GM19035 (cell line): ENCODE results near the gene ADAM33.

Experiments
- ATAC-seq: cut with Tn5 transposase; IDR thresholded peaks from one replicate; pipeline ENCODE4 v1.9.1; 2021; ENCODE audit not compliant: unreplicated experiment

ADAM33 gene

DNA sequence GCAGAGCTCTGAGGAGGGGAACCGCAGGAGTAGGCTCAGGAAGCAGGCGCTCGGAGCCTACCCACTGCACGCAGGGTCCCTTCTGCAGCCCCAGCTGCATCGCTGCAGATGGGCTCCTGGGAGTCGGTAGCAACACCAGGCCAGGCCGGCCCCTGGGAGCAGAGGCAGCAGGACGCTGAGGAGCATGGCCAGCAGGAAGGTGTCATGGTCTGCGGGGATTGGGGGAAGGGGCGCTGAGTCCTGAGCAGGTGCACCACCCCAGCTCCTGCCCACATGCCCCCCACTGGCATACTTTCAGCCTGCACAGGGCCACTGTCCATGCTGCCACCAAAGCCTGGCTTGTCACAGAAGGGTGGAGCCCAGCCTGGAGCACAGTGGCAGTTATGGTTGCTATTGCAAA is 10.9 kb downstream of the ADAM33 start:
- no peak for ATAC-seq

GRCh38 chr20:3670511-3670910 is 11.3 kb downstream of the ADAM33 start:
- no peak for ATAC-seq

- ATAC-seq: no peak
These were observed 12.0 kb downstream of the ADAM33 start for GRCh38 chr20:3669710-3670367.

- no peak for ATAC-seq
These were observed 14.3 kb downstream of the ADAM33 start for GRCh38 chr20:3667434-3668037.

GRCh38 chr20:3663858-3664257 is 18.0 kb downstream of the ADAM33 start:
- no peak for ATAC-seq

DNA sequence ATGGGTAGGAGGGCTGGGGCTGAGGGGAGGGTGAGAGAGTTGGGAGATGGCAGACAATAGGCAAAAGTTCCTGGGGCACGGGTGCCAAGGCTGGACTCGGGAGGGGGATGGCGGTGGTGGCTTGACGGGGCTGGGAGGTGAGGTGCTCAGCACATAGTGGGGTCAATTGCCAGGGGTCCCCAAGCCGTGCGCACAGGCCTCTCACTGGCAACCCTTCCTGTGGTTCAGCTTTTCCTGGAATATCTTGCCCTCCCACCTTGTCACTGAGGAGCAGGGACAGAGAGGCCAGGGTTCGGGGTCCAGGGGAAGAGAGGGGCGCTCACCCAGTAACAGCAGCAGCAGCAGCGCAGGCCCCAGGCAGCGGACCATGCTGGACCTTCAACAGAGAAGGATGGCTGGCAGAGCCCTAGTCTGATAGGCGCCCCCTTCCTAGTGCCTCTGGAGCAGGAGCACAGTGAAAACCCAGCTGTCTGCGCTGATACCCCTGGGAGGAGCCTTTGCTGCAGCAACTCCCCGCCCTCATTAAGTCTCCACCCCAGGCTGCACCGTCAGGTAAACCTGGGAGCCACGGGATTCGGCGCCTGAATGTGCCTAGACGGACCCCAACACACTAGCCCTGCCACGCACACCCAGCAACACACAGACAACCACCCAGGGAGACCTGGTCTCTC is 18.6 kb downstream of the ADAM33 start, which contains the start of gene GFRA4:
Gene GFRA4 (minus strand): TSS at position 369 of the 671 bp plus-strand sequence. CDS start 0 bp downstream, at position 369.
- no peak for ATAC-seq

- ATAC-seq: no peak
These were observed 19.8 kb downstream of the ADAM33 start for GRCh38 chr20:3661814-3662665.

- ATAC-seq: no peak
These were observed 20.6 kb downstream of the ADAM33 start for GRCh38 chr20:3661060-3661813.

GRCh38 chr20:3660262-3661059 is 21.3 kb downstream of the ADAM33 start:
- no peak for ATAC-seq

GRCh38 chr20:3659492-3660261 is 22.1 kb downstream of the ADAM33 start:
- ATAC-seq: no peak

- ATAC-seq: peak; percentile 92
These were observed 22.9 kb downstream of the ADAM33 start for GRCh38 chr20:3658716-3659491.

DNA sequence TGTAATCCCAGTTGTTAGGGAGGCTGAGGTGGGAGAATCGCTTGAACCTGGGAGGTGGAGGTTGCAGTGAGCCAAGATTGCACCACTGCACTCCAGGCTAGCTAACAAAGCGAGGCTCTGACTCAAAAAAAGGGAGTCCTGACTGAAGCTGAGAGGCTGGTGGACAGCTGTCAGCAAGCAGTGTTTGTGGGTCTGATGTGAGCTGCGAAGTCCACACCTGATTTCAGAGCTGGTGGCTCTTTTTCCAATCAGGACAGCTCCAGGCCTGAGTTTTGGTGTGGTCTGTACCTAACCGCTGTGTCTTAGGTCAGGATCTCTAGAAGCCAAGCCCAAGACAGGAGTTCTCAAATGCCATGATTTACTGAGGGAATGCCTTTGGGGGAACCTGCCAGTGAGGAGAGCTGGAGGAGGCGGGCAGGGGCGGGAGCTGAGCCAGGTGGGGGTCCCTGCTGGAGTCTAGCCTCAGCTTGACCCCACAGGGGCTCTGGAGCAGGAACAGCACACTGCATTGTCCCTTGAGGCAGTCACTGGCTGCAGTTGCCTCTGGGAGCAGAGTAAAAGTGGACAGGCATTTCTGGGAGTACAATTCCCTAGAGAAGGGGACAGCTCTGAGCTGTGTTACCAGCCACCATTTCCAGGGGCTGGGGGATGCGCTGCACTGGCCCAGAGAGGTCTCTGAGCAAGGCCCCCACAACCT is 23.6 kb downstream of the ADAM33 start:
- ATAC-seq: no peak

GRCh38 chr20:3655131-3655405 is 26.7 kb downstream of the ADAM33 start:
- no peak for ATAC-seq

- ATAC-seq: no peak
These were observed 27.3 kb downstream of the ADAM33 start for GRCh38 chr20:3654326-3655130.

DNA sequence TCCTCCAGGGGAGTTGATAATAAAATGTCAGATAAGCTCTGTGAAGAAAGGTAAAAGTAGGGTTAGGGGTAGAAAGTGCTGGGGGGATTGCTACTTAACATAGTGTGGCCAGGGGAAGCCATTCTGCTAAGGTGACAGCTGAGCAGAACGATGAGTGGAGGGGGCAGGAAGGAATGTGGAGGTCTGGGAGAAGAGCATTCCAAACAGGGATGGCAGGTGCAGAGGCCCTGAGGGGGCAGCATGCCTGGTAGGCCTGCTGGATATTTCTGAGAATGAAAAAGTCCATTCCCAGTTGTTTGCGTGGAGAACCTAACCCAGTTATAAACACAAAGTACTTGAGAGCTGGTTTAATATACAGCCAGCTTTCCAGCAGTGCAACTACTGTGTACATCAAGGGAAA is 27.9 kb downstream of the ADAM33 start:
- no peak for ATAC-seq

DNA sequence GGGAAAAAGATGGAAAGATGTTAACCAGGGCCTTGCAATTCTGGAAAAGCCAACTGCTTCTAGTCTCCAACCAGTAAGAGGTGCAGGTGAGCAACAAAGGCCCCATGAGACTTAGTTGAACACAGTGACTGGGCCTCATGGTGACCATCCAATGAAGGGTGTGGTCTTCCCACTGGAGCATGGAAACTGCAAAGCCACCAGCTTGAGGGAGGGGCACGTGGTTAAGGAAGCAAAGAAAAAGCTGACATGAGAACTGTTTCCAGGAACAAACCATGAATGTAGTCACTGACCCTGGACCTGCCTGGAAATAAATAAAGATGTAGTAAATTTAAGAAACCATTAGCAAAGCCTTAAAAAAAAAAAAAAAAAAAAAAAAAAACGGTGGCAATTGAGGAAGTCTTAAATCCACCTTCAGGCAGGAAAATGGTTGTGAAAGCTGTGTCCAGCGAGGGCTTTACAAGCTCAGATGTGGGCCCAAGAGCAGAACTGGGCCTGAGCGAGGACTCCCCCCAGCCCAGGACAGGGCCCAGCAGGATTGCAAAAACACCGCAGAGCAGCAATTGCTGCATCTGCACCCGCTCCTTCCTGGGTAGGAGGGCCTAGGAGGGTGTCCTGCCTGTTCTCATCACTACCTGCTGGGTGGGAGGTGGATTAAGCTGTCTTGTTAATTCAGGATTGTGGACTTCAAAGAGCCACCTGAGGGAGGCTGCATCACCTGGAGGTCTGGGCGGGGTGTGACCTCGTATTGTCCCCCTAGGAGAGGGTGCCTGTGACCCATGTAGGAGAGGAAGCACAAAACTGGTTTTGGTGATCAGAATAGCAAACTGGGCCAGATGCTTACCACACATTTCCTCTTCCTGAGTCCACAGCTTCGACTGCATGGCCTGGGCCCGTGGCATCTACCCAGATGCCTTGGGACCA is 28.9 kb downstream of the ADAM33 start:
- no peak for ATAC-seq
